Measurements from ENCODE around the gene SRSF5. TPM values are rescaled to one million over a fixed set of nuclear protein-coding genes. Genes with fewer than 3 reads are reported as not detected.

The SRSF5 gene
- total and polyA plus RNA-seq, 2 donors = 315 to 589 TPM

DNA sequence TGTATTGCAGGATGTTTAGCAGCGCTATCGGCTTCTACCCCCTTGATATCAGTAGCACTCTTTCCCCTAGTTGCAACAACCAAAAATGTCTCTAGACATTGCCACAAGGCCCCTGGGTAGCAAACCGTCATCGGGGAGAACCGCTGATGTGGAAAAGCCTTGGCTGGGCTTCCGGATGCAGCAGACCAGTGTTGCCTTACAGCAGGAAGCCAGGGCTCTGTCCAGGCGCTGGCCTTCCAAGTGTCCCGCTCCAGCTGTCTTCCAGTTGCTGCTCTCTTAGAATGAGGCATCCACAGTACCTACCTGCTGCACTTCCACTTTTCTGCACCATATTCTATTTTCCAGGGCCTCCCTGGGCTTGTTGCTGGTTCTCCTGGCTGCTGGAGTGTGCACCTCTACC lies 52.7 kb downstream of the SRSF5 start:
- H3K4me3 ChIP-seq (ENCODE audit: low read length in 2 of 2) = no peak overlapping the region
- H3K27me3 ChIP-seq (ENCODE audit: control insufficient read depth in 2 of 2, insufficient read depth in 1 of 2, low read length in 1 of 2) = peaks cover 0 to 16% of the 10 kb centered on the region in 2 donors
- DNase-seq (ENCODE audit: low read depth in 6 of 9, low spot score in 9 of 9) = no peak
- no peaks in the 10 kb centered on the region for H3K9me3 ChIP-seq (ENCODE audit: control insufficient read depth in 2 of 2, insufficient read depth in 1 of 2, low read length in 1 of 2)
- H3K27ac ChIP-seq (ENCODE audit: low read depth in 1 of 2, low read length in 1 of 2) = no peak overlapping the region
- WGBS = 96% methylated on average over 8 of the region's 8 CpGs
- H3K4me1 ChIP-seq (ENCODE audit: control insufficient read depth in 2 of 2, insufficient read depth in 2 of 2, low read length in 2 of 2) = no peaks in the 10 kb centered on the region
- H3K36me3 ChIP-seq (ENCODE audit: control insufficient read depth in 2 of 2, insufficient read depth in 2 of 2, low read length in 1 of 2) = no peaks in the 10 kb centered on the region

DNA sequence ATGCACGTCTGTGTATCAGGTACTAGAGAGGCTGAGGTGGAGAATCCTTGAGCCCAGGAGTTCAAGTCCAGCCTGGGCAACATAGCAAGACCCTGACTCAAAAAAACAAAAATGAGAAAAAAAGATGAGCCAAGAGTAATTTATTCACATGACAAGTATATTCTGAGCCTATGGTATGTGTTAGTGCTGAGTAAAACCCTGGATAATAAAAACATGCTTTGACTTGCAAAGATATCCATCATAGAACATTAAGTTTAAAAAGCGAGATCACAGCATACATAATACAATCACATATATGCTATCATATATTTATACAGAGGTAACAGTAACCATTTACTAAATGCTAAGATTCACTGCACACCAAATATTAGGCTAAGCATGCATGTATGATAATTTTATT lies 54.0 kb downstream of the SRSF5 start:
- H3K27ac ChIP-seq (ENCODE audit: low read depth in 1 of 2, low read length in 1 of 2) = no peak overlapping the region
- no peak for DNase-seq (ENCODE audit: low read depth in 6 of 9, low spot score in 9 of 9)
- no peaks in the 10 kb centered on the region for H3K9me3 ChIP-seq (ENCODE audit: control insufficient read depth in 2 of 2, insufficient read depth in 1 of 2, low read length in 1 of 2)
- peaks cover 0 to 11% of the 10 kb centered on the region in 2 donors for H3K27me3 ChIP-seq (ENCODE audit: control insufficient read depth in 2 of 2, insufficient read depth in 1 of 2, low read length in 1 of 2)
- no peaks in the 10 kb centered on the region for H3K36me3 ChIP-seq (ENCODE audit: control insufficient read depth in 2 of 2, insufficient read depth in 2 of 2, low read length in 1 of 2)
- H3K4me1 ChIP-seq (ENCODE audit: control insufficient read depth in 2 of 2, insufficient read depth in 2 of 2, low read length in 2 of 2) = no peaks in the 10 kb centered on the region
- 89% methylated on average over 2 of the region's 2 CpGs for WGBS
- H3K4me3 ChIP-seq (ENCODE audit: low read length in 2 of 2) = no peak overlapping the region

Other genes starting within 250 kb of the SRSF5 start
- 0.05 TPM for gene CCDC177, start 192.3 kb upstream of the SRSF5 start, total RNA-seq
- 0.02 TPM for gene CCDC177, start 192.3 kb upstream of the SRSF5 start, polyA plus RNA-seq
- gene SUSD6, start 155.5 kb upstream of the SRSF5 start, total RNA-seq = 7.8 TPM
- 23.7 TPM for gene SUSD6, start 155.5 kb upstream of the SRSF5 start, polyA plus RNA-seq
- not detected for gene SLC10A1, start 30.1 kb downstream of the SRSF5 start, total RNA-seq
- gene SLC10A1, start 30.1 kb downstream of the SRSF5 start, polyA plus RNA-seq = 0.02 TPM
- 0.19 TPM for gene SMOC1, start 112.3 kb downstream of the SRSF5 start, total RNA-seq
- gene SMOC1, start 112.3 kb downstream of the SRSF5 start, polyA plus RNA-seq = 0.71 TPM